PC-9 (cell line): ENCODE results near the gene ATP2B2. TPM values are rescaled to one million over a fixed set of nuclear protein-coding genes. Genes with fewer than 3 reads are reported as not detected.

Experiments
- BruUV-seq: library from RNA; stranded (reverse); fragments of 400-500 nt; replicated peaks from 2 replicates; lab custom pipeline; 2021; lab: Mats Ljungman, UMichigan
- CTCF ChIA-PET: fragments of 300-600 bp; sonication (Branson Sonifier 250); formaldehyde crosslinking; loops from one replicate; lab custom pipeline; 2022; ENCODE audit warnings: antibody characterized with exemption; lab: Charles Lee
- POLR2A ChIA-PET: fragments of 300-600 bp; sonication (Branson Sonifier 250); formaldehyde crosslinking; loops from one replicate; lab custom pipeline; 2022; ENCODE audit warnings: antibody characterized with exemption; ENCODE audit not compliant: unreplicated experiment; lab: Charles Lee
- DNase-seq, 2 experiments: peaks; one replicate each; pipeline versions ENCODE4 v3.0.0 to v3.0.0-alpha.2; 2015 to 2022; ENCODE audit warnings: mixed read lengths in 1 of 2
- H2AFZ ChIP-seq: fragments of 200-600 bp; sonication (generic); 2 replicates; pipeline ENCODE4 v1.8.1; 2017; ENCODE audit warnings: antibody characterized with exemption
- H3F3A ChIP-seq: fragments of 200-600 bp; sonication (generic); 2 replicates; pipeline ENCODE4 v1.8.1; 2017; ENCODE audit warnings: antibody characterized with exemption, mild to moderate bottlenecking, low read depth; ENCODE audit not compliant: insufficient read depth
- H3K27ac ChIP-seq: fragments of 200-600 bp; sonication (generic); 2 replicates; pipeline ENCODE4 v1.6.1; 2016; ENCODE audit warnings: mixed run types
- H3K27me3 ChIP-seq: fragments of 200-600 bp; sonication (generic); 2 replicates; pipeline ENCODE4 v1.6.1; 2016; ENCODE audit warnings: low read depth, mixed run types; ENCODE audit not compliant: insufficient read depth
- H3K36me3 ChIP-seq: fragments of 200-600 bp; sonication (generic); 2 replicates; pipeline ENCODE4 v1.6.1; 2016; ENCODE audit warnings: low read depth, mixed run types
- H3K4me1 ChIP-seq: fragments of 200-600 bp; sonication (generic); replicated peaks from 2 replicates; pipeline ENCODE4 v1.6.1; 2016; ENCODE audit warnings: mixed run types; ENCODE audit not compliant: insufficient read depth
- H3K4me2 ChIP-seq: fragments of 200-600 bp; sonication (generic); 2 replicates; pipeline ENCODE4 v1.6.1; 2017; ENCODE audit warnings: mixed run types
- H3K4me3 ChIP-seq: fragments of 200-600 bp; sonication (generic); 2 replicates; pipeline ENCODE4 v1.6.1; 2016; ENCODE audit warnings: mixed run types
- H3K79me2 ChIP-seq: fragments of 200-600 bp; sonication (generic); 2 replicates; pipeline ENCODE4 v1.6.1; 2017; ENCODE audit warnings: low read depth, mixed run types
- H3K9me2 ChIP-seq: fragments of 200-600 bp; sonication (generic); 2 replicates; pipeline ENCODE4 v1.8.1; 2017; ENCODE audit warnings: mild to moderate bottlenecking; ENCODE audit not compliant: insufficient read depth
- H3K9me3 ChIP-seq: fragments of 200-600 bp; sonication (generic); 2 replicates; pipeline ENCODE4 v1.8.1; 2016; ENCODE audit warnings: low read depth; ENCODE audit not compliant: insufficient read depth
- H4K20me1 ChIP-seq: fragments of 200-600 bp; sonication (generic); 2 replicates; pipeline ENCODE4 v1.8.1; 2017; ENCODE audit not compliant: insufficient read depth
- EZH2 ChIP-seq: fragments of 200-600 bp; sonication (generic); IDR thresholded peaks from 2 replicates; pipeline ENCODE4 v1.8.0; 2017; ENCODE audit warnings: antibody characterized with exemption, low read depth
- intact Hi-C: fragments of 100-400 bp; cut with micrococcal nuclease; formaldehyde crosslinking; loops from one replicate; pipeline ENCODE4 v1.10.0; 2022; ENCODE audit not compliant: unreplicated experiment
- total RNA-seq: library from RNA; stranded (reverse); gene quantifications from 2 replicates; pipeline ENCODE4 v1.2.3, GENCODE V29; 2021
- TF ChIP-seq, protein P1 (sequence below): fragments of 200-600 bp; sonication (generic); conservative IDR thresholded peaks from 2 replicates; pipeline ENCODE4 v1.6.1; 2017; ENCODE audit warnings: mixed run types, antibody characterized with exemption, mild to moderate bottlenecking, moderate library complexity

The ATP2B2 gene
- total RNA-seq, 1 experiment from 2014 or later: not detected

DNA sequence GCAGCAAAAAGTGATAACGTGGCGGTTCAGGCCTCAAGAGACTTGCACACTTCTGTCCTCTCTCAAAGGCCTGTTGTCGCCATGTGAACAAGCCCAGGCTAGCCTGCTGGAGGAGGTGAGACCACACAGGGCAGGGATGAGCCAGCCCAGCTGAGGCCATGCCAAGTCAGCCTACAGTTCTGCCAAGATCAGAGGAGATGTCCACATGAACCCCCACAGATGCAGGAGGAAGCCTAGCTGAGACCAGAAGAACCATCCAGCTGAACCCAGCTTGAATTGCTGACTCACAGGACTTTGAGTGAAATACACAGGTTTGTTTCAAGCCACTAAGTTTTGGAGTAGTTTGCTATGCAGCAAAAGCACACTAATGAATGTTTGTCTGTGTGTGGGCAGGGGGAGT is 134.2 kb downstream of the ATP2B2 start:
- intact Hi-C loops: no loop called here
- no peak for DNase-seq
- Histone ChIP-seq H3K36me3 (no peaks in the 10 kb centered on the region), H3K4me3 (no peak overlapping the region), H3K4me2 (no peak overlapping the region), H3K4me1 (no peaks in the 10 kb centered on the region), H3K9me2 (no peaks in the 10 kb centered on the region), H4K20me1 (no peaks in the 10 kb centered on the region), H3F3A (no peaks in the 10 kb centered on the region; the same call in 1 of the 2 replicates), H3K79me2 (no peaks in the 10 kb centered on the region), H3K9me3 (no peaks in the 10 kb centered on the region), H3K27me3 (peaks cover 57% of the 10 kb centered on the region), H3K27ac (no peak overlapping the region), H2AFZ (no peak overlapping the region)
- CTCF ChIA-PET: no interaction called here
- BruUV-seq: no TSS peak
- no peak for TF ChIP-seq EZH2
- TF ChIP-seq, protein P1, sequence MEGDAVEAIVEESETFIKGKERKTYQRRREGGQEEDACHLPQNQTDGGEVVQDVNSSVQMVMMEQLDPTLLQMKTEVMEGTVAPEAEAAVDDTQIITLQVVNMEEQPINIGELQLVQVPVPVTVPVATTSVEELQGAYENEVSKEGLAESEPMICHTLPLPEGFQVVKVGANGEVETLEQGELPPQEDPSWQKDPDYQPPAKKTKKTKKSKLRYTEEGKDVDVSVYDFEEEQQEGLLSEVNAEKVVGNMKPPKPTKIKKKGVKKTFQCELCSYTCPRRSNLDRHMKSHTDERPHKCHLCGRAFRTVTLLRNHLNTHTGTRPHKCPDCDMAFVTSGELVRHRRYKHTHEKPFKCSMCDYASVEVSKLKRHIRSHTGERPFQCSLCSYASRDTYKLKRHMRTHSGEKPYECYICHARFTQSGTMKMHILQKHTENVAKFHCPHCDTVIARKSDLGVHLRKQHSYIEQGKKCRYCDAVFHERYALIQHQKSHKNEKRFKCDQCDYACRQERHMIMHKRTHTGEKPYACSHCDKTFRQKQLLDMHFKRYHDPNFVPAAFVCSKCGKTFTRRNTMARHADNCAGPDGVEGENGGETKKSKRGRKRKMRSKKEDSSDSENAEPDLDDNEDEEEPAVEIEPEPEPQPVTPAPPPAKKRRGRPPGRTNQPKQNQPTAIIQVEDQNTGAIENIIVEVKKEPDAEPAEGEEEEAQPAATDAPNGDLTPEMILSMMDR: no peak
- POLR2A ChIA-PET: no interaction called here

GRCh38 chr3:10370429-10370828 is 135.0 kb downstream of the ATP2B2 start:
- H3K79me2 ChIP-seq: no peaks in the 10 kb centered on the region
- ChIA-PET CTCF (no interaction called here), POLR2A (no interaction called here)
- intact Hi-C loops: no loop called here
- H3K9me3 ChIP-seq: no peaks in the 10 kb centered on the region
- H3K9me2 ChIP-seq: no peaks in the 10 kb centered on the region
- BruUV-seq: no TSS peak
- H4K20me1 ChIP-seq: no peaks in the 10 kb centered on the region
- H3K36me3 ChIP-seq: no peaks in the 10 kb centered on the region
- no peak overlapping the region for H3K4me3 ChIP-seq
- no peak overlapping the region for H3K27ac ChIP-seq
- H3K4me2 ChIP-seq: no peak overlapping the region
- H3K4me1 ChIP-seq: no peaks in the 10 kb centered on the region
- no peak overlapping the region for H2AFZ ChIP-seq
- no peak for DNase-seq
- TF ChIP-seq EZH2: no peak
- TF ChIP-seq, protein P1: no peak
- peaks cover 50% of the 10 kb centered on the region for H3K27me3 ChIP-seq
- no peaks in the 10 kb centered on the region; the same call in 1 of the 2 replicates for H3F3A ChIP-seq

GRCh38 chr3:10368512-10368911 is 136.9 kb downstream of the ATP2B2 start:
- Histone ChIP-seq H3K27ac (no peak overlapping the region), H3K4me3 (no peak overlapping the region), H3K4me1 (no peaks in the 10 kb centered on the region), H3K9me2 (no peaks in the 10 kb centered on the region), H2AFZ (no peak overlapping the region), H3K4me2 (no peak overlapping the region), H3K36me3 (no peaks in the 10 kb centered on the region), H3K9me3 (no peaks in the 10 kb centered on the region), H3F3A (no peaks in the 10 kb centered on the region; the same call in 1 of the 2 replicates), H3K27me3 (peaks cover 40% of the 10 kb centered on the region), H4K20me1 (no peaks in the 10 kb centered on the region), H3K79me2 (no peaks in the 10 kb centered on the region)
- POLR2A ChIA-PET: no interaction called here
- DNase-seq: no peak
- CTCF ChIA-PET: no interaction called here
- intact Hi-C loops: no loop called here
- TF ChIP-seq, protein P1: no peak
- no peak for TF ChIP-seq EZH2
- no TSS peak for BruUV-seq
